T-helper 22 cell (primary cell): ENCODE data around the gene C12orf60.
A peak's percentile ranks its signal among the peaks of the same experiment; 100 is the strongest.
"Not testable (repeated sequence)": the region's sequence is repeated elsewhere in the genome, so short reads cannot be mapped to it uniquely, and the experiment has no call there.

Source experiments
- DNase-seq: peaks from one replicate; pipeline ENCODE4 v3.0.0-alpha.2; 2020; ENCODE audit warnings: low read depth

C12orf60 gene

GRCh38 chr12:14803011-14803829, at the start of gene C12orf60, which contains the start of gene WBP11:
TSS of gene C12orf60 (plus strand) at chr12:14803670. CDS start at chr12:14822936, 19,266 bp downstream.
TSS of gene WBP11 (minus strand) at chr12:14803478. CDS start at chr12:14801383, 2,095 bp downstream.
- peak; percentile 85 for DNase-seq

- DNase-seq, result no peak
Observed at GRCh38 chr12:14756334-14757143, 46.9 kb upstream of the C12orf60 start.

GRCh38 chr12:14759711-14760280, 43.7 kb upstream of the C12orf60 start:
- DNase-seq, result not testable (repeated sequence)

GRCh38 chr12:14765398-14765797, 38.1 kb upstream of the C12orf60 start:
- no peak for DNase-seq

- not testable (repeated sequence) for DNase-seq
Observed at GRCh38 chr12:14766020-14766419, 37.5 kb upstream of the C12orf60 start.

- no peak for DNase-seq
Observed at GRCh38 chr12:14766649-14767215, 36.7 kb upstream of the C12orf60 start.

GRCh38 chr12:14767617-14768016, 35.9 kb upstream of the C12orf60 start:
- no peak for DNase-seq

GRCh38 chr12:14768823-14769405, 34.6 kb upstream of the C12orf60 start:
- DNase-seq, result peak; percentile 19

- no peak for DNase-seq
Observed at GRCh38 chr12:14769466-14769968, 34.0 kb upstream of the C12orf60 start.

GRCh38 chr12:14769969-14770495, 33.4 kb upstream of the C12orf60 start:
- peak; percentile 81 for DNase-seq

- peak; percentile 81 for DNase-seq
Observed at GRCh38 chr12:14770496-14771461, 32.7 kb upstream of the C12orf60 start.

- peak; percentile 49 for DNase-seq
Observed at GRCh38 chr12:14771651-14772137, 31.8 kb upstream of the C12orf60 start.

- no peak for DNase-seq
Observed at GRCh38 chr12:14772946-14773345, 30.5 kb upstream of the C12orf60 start.

GRCh38 chr12:14773685-14774073, 29.8 kb upstream of the C12orf60 start:
- DNase-seq, result no peak

- DNase-seq, result peak; percentile 84
Observed at GRCh38 chr12:14774074-14774905, 29.2 kb upstream of the C12orf60 start.

- DNase-seq, result no peak
Observed at GRCh38 chr12:14774906-14775635, 28.4 kb upstream of the C12orf60 start.

GRCh38 chr12:14775636-14775980, 27.9 kb upstream of the C12orf60 start:
- no peak for DNase-seq

- no peak for DNase-seq
Observed at GRCh38 chr12:14776236-14776961, 27.1 kb upstream of the C12orf60 start.
